Measurements from ENCODE around the gene GATAD2A.

GATAD2A gene

DNA sequence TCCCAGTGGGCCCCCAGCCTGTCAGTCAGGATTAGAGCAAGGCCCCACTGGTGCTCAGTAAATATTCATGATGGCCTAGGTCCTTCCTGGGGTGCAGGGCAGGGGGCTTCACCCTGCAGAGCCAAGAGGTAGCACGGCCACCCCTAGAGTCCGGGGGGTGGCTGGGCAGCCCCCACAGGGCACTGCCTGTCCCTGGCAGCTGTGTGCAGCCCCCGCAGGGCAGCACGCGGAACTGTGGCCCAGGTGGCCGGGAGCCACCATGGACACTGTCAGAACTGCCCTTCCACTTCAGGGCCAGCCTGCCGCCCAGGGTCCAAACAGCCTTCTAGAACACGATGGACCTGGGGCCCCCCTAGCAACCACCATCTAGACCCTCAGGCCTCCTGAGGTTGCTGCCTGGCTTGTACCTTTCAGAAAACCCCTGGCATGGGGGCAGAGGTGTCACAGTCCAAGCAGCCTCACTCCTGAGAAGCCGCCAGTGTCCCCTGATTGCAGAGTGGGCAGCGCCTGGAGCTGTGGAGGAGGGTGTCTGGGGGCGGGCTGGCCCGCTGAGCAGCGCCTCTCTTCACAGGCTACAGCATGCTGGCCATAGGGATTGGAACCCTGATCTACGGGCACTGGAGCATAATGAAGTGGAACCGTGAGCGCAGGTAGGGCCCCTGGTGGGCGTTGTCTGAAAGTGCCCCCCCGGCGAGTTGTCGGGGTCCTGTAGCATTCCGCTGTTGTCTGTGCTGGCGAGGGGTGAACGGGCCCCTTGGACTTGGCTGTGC lies 120.3 kb downstream of the GATAD2A start:
- H3K27me3 Mint-ChIP-seq (ENCODE audit: low read depth): no peaks in the 10 kb centered on the region
- H3K36me3 Mint-ChIP-seq (ENCODE audit: low read depth): peaks cover 20% of the 10 kb centered on the region
- H3K4me3 Mint-ChIP-seq: peak overlapping the region in 2 of 3 experiments; percentile 5 to 41
- TF ChIP-seq, protein P1, sequence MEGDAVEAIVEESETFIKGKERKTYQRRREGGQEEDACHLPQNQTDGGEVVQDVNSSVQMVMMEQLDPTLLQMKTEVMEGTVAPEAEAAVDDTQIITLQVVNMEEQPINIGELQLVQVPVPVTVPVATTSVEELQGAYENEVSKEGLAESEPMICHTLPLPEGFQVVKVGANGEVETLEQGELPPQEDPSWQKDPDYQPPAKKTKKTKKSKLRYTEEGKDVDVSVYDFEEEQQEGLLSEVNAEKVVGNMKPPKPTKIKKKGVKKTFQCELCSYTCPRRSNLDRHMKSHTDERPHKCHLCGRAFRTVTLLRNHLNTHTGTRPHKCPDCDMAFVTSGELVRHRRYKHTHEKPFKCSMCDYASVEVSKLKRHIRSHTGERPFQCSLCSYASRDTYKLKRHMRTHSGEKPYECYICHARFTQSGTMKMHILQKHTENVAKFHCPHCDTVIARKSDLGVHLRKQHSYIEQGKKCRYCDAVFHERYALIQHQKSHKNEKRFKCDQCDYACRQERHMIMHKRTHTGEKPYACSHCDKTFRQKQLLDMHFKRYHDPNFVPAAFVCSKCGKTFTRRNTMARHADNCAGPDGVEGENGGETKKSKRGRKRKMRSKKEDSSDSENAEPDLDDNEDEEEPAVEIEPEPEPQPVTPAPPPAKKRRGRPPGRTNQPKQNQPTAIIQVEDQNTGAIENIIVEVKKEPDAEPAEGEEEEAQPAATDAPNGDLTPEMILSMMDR (IDR thresholded peaks at IDR 0.05; ENCODE audit: unreplicated experiment in 3 of 3): no peak
- H3K4me1 Mint-ChIP-seq: peaks cover 3% of the 10 kb centered on the region
- H3K27ac Mint-ChIP-seq: peak overlapping the region; percentile 68 to 91 (median 70)
- H3K9me3 Mint-ChIP-seq: no peaks in the 10 kb centered on the region

DNA sequence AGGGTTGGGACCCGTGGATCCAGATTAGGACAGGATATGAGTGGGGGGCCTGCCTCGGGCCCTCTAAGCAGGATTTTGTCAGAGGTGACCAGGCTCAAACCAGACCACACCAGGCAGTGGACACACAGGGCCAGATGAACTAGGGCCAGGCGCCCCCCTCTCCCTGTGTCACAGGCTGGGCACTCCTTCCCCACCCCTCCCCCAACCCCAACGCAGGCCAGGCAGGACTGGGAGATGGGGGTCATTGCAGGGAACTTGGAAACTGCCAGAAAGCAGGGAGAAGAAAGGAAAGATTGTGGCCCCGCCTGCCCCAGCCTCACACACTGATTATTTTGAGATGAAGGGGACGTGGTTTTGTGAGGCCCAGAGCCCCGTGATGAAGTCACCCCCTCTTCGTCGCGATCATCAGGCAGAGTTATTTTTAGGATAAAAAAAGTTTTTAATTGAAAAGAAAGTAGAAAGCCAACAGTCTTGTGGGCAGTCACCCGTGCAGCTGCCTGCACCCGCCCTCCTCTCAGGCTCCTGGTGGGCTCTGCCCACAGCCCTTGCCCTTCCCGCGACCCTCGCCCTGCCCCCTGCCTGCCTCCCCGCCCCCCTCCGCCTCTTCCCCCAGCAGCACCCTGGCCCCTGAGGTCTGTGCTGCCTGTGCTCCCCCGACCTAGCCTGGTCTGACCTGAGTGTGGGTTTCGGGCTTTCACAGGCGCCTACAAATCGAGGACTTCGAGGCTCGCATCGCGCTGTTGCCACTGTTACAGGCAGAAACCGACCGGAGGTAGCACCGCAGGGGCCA lies 121.3 kb downstream of the GATAD2A start:
- no peaks in the 10 kb centered on the region for H3K27me3 Mint-ChIP-seq (ENCODE audit: low read depth)
- H3K4me3 Mint-ChIP-seq: peak overlapping the region in 1 of 3 experiments; percentile 15
- H3K27ac Mint-ChIP-seq: peak overlapping the region; percentile 68 to 91 (median 70)
- peaks cover 7% of the 10 kb centered on the region for H3K4me1 Mint-ChIP-seq
- H3K36me3 Mint-ChIP-seq (ENCODE audit: low read depth): peaks cover 17% of the 10 kb centered on the region
- TF ChIP-seq, protein P1 (IDR thresholded peaks at IDR 0.05; ENCODE audit: unreplicated experiment in 3 of 3): no peak
- H3K9me3 Mint-ChIP-seq: no peaks in the 10 kb centered on the region

DNA sequence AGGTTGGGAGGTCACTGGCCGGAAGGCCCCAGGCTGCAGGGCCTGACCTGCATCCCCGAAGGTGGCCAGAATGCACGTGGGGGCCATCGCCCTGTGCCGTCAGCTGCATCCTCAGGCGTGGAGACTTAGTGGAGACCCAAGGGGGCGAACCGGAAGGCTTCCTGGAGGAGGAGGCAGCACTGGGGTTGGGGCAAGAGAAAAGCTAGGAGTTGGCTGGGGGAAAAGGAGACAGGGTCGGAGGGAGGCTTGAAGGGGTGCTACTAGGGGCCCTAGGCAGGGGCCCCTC lies 121.8 kb downstream of the GATAD2A start:
- Mint-ChIP-seq H3K36me3 (ENCODE audit: low read depth) (peaks cover 17% of the 10 kb centered on the region), H3K9me3 (no peaks in the 10 kb centered on the region), H3K27me3 (ENCODE audit: low read depth) (no peaks in the 10 kb centered on the region), H3K4me1 (peaks cover 11% of the 10 kb centered on the region), H3K27ac (peak overlapping the region in 1 of 3 experiments; percentile 91), H3K4me3 (no peak overlapping the region)
- TF ChIP-seq, protein P1 (IDR thresholded peaks at IDR 0.05; ENCODE audit: unreplicated experiment in 3 of 3): no peak

DNA sequence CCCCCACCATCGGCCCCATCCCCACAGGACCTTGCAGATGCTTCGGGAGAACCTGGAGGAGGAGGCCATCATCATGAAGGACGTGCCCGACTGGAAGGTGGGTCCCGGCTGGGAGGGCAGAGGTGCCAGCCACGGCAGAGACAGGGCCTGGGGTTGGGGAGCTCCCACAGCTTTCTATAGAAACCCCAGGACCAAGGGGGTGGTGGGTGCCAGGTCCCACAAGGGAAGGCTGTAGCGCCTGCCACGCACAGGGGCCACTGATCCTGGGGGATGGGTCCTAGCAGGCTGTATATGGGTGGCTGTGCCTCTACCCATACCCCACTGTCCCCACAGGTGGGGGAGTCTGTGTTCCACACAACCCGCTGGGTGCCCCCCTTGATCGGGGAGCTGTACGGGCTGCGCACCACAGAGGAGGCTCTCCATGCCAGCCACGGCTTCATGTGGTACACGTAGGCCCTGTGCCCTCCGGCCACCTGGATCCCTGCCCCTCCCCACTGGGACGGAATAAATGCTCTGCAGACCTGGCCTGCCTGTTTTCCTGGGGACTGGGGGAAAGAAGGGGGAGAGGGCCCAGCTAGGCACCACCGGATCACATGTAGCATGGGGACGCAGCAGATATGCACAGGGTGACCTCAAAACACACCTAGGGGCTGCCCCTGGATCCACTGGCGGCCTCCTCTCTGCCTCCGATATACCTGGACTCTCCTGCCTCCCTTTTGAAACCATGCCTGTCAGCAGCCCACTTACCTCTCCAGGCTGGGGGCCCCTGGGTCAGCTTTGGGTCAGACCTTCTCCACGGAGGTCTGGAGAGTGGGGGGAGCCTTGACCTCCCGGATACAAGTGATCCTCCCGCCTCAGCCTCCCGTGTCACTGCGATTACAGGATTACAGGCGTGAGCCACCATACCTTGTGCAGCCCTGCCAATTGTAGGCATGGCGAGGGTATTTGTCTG lies 122.5 kb downstream of the GATAD2A start:
- H3K36me3 Mint-ChIP-seq (ENCODE audit: low read depth): peaks cover 13% of the 10 kb centered on the region
- H3K4me3 Mint-ChIP-seq: no peak overlapping the region
- H3K9me3 Mint-ChIP-seq: no peaks in the 10 kb centered on the region
- TF ChIP-seq, protein P1 (IDR thresholded peaks at IDR 0.05; ENCODE audit: unreplicated experiment in 3 of 3): no peak
- peaks cover 11% of the 10 kb centered on the region for H3K4me1 Mint-ChIP-seq
- no peak overlapping the region for H3K27ac Mint-ChIP-seq
- peaks cover 1% of the 10 kb centered on the region for H3K27me3 Mint-ChIP-seq (ENCODE audit: low read depth)

DNA sequence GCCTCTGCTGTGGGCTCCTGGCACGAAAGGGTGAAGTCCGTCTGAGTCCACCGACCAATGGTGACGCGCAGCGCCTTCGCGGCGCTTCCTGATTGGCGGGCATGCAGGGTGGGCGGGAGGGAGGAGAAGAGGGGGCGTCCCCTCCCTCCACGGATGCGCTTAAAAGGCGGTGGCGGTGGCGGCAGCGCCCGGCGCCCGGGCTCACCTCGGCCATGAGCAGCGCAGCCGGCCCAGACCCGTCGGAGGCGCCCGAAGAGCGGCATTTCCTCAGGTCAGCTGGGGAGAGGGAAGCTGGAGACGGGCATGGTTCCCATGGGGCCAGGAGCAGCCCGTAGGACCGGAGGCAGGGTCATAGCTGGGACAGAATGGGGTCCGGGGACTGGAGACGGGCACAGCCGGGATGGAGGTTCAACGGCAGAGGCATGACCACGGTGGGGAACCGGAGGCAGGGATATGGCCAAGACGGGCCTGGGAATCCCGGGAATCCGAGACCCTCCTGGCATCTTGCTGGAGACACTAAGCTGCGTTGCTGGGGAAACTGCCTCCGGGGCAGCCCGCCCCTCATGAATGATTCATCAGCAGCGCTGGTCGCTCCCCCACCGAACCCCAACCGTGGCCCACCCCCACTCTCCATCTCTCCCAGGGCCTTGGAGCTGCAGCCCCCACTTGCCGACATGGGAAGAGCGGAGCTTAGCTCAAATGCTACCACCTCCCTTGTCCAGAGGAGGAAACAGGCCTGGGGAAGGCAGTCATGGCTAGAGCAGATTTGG lies 123.4 kb downstream of the GATAD2A start, which contains the start of gene YJEFN3:
Gene YJEFN3, plus strand, starts transcription at position 191 of the 770 bp plus-strand sequence. Its CDS starts 22 bp downstream, at position 213.
- peaks cover 14% of the 10 kb centered on the region for H3K4me1 Mint-ChIP-seq
- peaks cover 3% of the 10 kb centered on the region for H3K27me3 Mint-ChIP-seq (ENCODE audit: low read depth)
- peaks cover 11% of the 10 kb centered on the region for H3K36me3 Mint-ChIP-seq (ENCODE audit: low read depth)

More for the DNA sequence above, 123.4 kb downstream of the GATAD2A start, which contains the start of gene YJEFN3:
- no peak within 1 kb of the TSS for H3K4me3 Mint-ChIP-seq
- peak within 1 kb of the TSS in 1 of 3 experiments; percentile 82 for H3K27ac Mint-ChIP-seq
- H3K9me3 Mint-ChIP-seq: no peaks in the 10 kb centered on the region
- TF ChIP-seq, protein P1 (IDR thresholded peaks at IDR 0.05; ENCODE audit: unreplicated experiment in 3 of 3): no peak
